ENCODE measurements around the gene ABCB4.

- TF ChIP-seq TAF1 (IDR thresholded peaks at IDR 0.05; ENCODE audit: borderline replicate concordance, insufficient read depth, low read length) (no peak), POLR2AphosphoS5 (IDR thresholded peaks at IDR 0.05; ENCODE audit: low read depth, low read length) (no peak), REST (IDR thresholded peaks at IDR 0.05; ENCODE audit: insufficient read depth in 1 of 2, low read depth in 2 of 2, low read length in 2 of 2) (no peak)
These were observed 31.0 kb upstream of the ABCB4 start for GRCh38 chr7:87506246-87507180.

All from PFSK-1 (cell line).